HEK293T (cell line): ENCODE results near the gene PRKCA.

Experiments
- CTCF ChIA-PET: fragments of 350-600 bp; formaldehyde crosslinking; extraction: SDS; loops from one replicate; lab custom pipeline; 2021; ENCODE audit warnings: antibody characterized with exemption, inconsistent platforms; lab: Yijun Ruan, JAX
- POLR2A ChIA-PET: fragments of 350-600 bp; formaldehyde crosslinking; extraction: SDS; loops from one replicate; lab custom pipeline; 2020; ENCODE audit warnings: antibody characterized with exemption, inconsistent platforms; lab: Yijun Ruan, JAX
- DNase-seq: peaks from one replicate; pipeline ENCODE4 v3.0.0; 2012; ENCODE audit warnings: mixed read lengths; ENCODE audit errors: extremely low spot score
- ARNT ChIP-seq: fragments of 450-650 bp; IDR thresholded peaks from 2 replicates; pipeline ENCODE4 v1.6.1; 2017; ENCODE audit warnings: mild to moderate bottlenecking
- BHLHE40 ChIP-seq: fragments of 450-650 bp; IDR thresholded peaks from 2 replicates; pipeline ENCODE4 v1.6.1; 2016; ENCODE audit warnings: mild to moderate bottlenecking, moderate library complexity, borderline replicate concordance
- CTBP1 ChIP-seq: fragments of 450-650 bp; IDR thresholded peaks from 2 replicates; pipeline ENCODE4 v1.6.1; 2016; ENCODE audit warnings: borderline replicate concordance
- ELF4 ChIP-seq: fragments of 450-650 bp; IDR thresholded peaks from 2 replicates; pipeline ENCODE4 v1.6.1; 2017; ENCODE audit warnings: antibody characterized with exemption
- FOXA1 ChIP-seq: fragments of 450-650 bp; IDR thresholded peaks from 2 replicates; pipeline ENCODE4 v1.6.1; 2016; ENCODE audit warnings: mild to moderate bottlenecking
- FOXK2 ChIP-seq: fragments of 450-650 bp; IDR thresholded peaks from 2 replicates; pipeline ENCODE4 v1.6.1; 2016; ENCODE audit warnings: mild to moderate bottlenecking
- FOXM1 ChIP-seq: fragments of 450-650 bp; IDR thresholded peaks from 2 replicates; pipeline ENCODE4 v1.6.1; 2017; ENCODE audit warnings: mild to moderate bottlenecking, borderline replicate concordance
- HDGF ChIP-seq: fragments of 450-650 bp; IDR thresholded peaks from 2 replicates; pipeline ENCODE4 v1.6.1; 2017; ENCODE audit warnings: antibody characterized with exemption, borderline replicate concordance
- L3MBTL2 ChIP-seq: fragments of 450-650 bp; conservative IDR thresholded peaks from 2 replicates; pipeline ENCODE4 v1.6.1; 2016; ENCODE audit warnings: mild to moderate bottlenecking
- LEF1 ChIP-seq: fragments of 450-650 bp; IDR thresholded peaks from 2 replicates; pipeline ENCODE4 v1.6.1; 2017; ENCODE audit warnings: mild to moderate bottlenecking, borderline replicate concordance
- NFRKB ChIP-seq: fragments of 450-650 bp; IDR thresholded peaks from 2 replicates; pipeline ENCODE4 v1.6.1; 2016; ENCODE audit warnings: mild to moderate bottlenecking, moderate library complexity
- SP1 ChIP-seq: fragments of 450-650 bp; IDR thresholded peaks from 2 replicates; pipeline ENCODE4 v1.6.1; 2017
- SUZ12 ChIP-seq: fragments of 450-650 bp; IDR thresholded peaks from 2 replicates; pipeline ENCODE4 v1.6.1; 2016; ENCODE audit warnings: mild to moderate bottlenecking
- TARDBP ChIP-seq: fragments of 450-650 bp; IDR thresholded peaks from 2 replicates; pipeline ENCODE4 v1.6.1; 2016
- ZNF384 ChIP-seq: fragments of 450-650 bp; IDR thresholded peaks from 2 replicates; pipeline ENCODE4 v1.6.1; 2016
- TF ChIP-seq, protein P1 (sequence below): fragments of 450-650 bp; IDR thresholded peaks from 2 replicates; pipeline ENCODE4 v1.6.1; 2016

PRKCA gene

GRCh38 chr17:66803474-66803951 is 501.1 kb downstream of the PRKCA start:
- DNase-seq = no peak
- TF ChIP-seq FOXK2 = no peak
- TF ChIP-seq BHLHE40 = no peak
- TF ChIP-seq FOXA1 = no peak
- TF ChIP-seq ELF4 = no peak
- TF ChIP-seq, protein P1, sequence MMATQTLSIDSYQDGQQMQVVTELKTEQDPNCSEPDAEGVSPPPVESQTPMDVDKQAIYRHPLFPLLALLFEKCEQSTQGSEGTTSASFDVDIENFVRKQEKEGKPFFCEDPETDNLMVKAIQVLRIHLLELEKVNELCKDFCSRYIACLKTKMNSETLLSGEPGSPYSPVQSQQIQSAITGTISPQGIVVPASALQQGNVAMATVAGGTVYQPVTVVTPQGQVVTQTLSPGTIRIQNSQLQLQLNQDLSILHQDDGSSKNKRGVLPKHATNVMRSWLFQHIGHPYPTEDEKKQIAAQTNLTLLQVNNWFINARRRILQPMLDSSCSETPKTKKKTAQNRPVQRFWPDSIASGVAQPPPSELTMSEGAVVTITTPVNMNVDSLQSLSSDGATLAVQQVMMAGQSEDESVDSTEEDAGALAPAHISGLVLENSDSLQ = no peak
- TF ChIP-seq LEF1 = no peak
- TF ChIP-seq TARDBP = no peak
- TF ChIP-seq HDGF = no peak
- no peak for TF ChIP-seq ARNT
- no peak for TF ChIP-seq NFRKB
- TF ChIP-seq L3MBTL2 = no peak
- TF ChIP-seq SUZ12 = no peak
- no peak for TF ChIP-seq ZNF384
- no peak for TF ChIP-seq FOXM1
- TF ChIP-seq CTBP1 = no peak
- TF ChIP-seq SP1 = no peak
- ChIA-PET CTCF (no interaction called here), POLR2A (no interaction called here)

GRCh38 chr17:66805567-66805966 is 503.2 kb downstream of the PRKCA start:
- POLR2A ChIA-PET = no interaction called here
- TF ChIP-seq LEF1 (no peak), SP1 (no peak), NFRKB (no peak), ELF4 (no peak), L3MBTL2 (no peak), CTBP1 (no peak), FOXA1 (no peak), FOXK2 (no peak), SUZ12 (no peak), ARNT (no peak), HDGF (no peak), TARDBP (no peak), BHLHE40 (no peak), FOXM1 (no peak), ZNF384 (no peak)
- TF ChIP-seq, protein P1 = no peak
- CTCF ChIA-PET = no interaction called here
- DNase-seq = no peak

GRCh38 chr17:66807182-66807581 is 504.8 kb downstream of the PRKCA start:
- DNase-seq = no peak
- ChIA-PET POLR2A (no interaction called here), CTCF (no interaction called here)
- TF ChIP-seq HDGF (no peak), SUZ12 (no peak), ARNT (no peak)

- no peak for TF ChIP-seq LEF1
- no peak for TF ChIP-seq ELF4
- TF ChIP-seq L3MBTL2 = no peak
- no peak for TF ChIP-seq ARNT
- no peak for TF ChIP-seq HDGF
- TF ChIP-seq BHLHE40 = no peak
- TF ChIP-seq, protein P1 = no peak
- no peak for TF ChIP-seq TARDBP
- TF ChIP-seq SP1 = no peak
- no peak for TF ChIP-seq FOXK2
- TF ChIP-seq FOXA1 = no peak
- TF ChIP-seq FOXM1 = no peak
- TF ChIP-seq ZNF384 = no peak
- ChIA-PET CTCF (no interaction called here), POLR2A (no interaction called here)
- DNase-seq = no peak
Measured at GRCh38 chr17:66809408-66809807, 507.0 kb downstream of the PRKCA start.

GRCh38 chr17:66810951-66811682 is 508.7 kb downstream of the PRKCA start:
- TF ChIP-seq TARDBP = no peak
- TF ChIP-seq FOXM1 = no peak
- TF ChIP-seq NFRKB = no peak
- TF ChIP-seq ELF4 = no peak
- TF ChIP-seq FOXK2 = no peak
- no peak for TF ChIP-seq FOXA1
- no peak for TF ChIP-seq LEF1
- TF ChIP-seq CTBP1 = no peak
- no peak for DNase-seq
- CTCF ChIA-PET = no interaction called here
- POLR2A ChIA-PET = no interaction called here

DNA sequence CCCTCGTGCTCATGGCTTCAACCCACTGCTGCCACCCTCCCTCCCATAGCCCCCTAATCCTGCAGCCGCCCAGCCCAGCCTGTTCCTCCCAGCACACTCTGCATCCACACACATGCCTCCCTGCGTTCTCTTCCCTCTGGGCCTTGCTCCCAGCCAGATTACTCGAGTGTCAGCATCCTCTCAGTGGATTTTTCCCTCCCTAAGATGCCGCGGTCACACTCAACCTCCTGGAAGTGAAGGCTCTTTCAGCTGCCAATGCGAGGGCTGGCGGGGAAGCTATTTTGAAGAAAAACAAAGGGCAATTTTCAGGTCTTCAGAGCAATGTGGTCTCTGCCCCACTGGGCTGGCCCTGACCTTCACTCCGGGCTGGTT is 509.3 kb downstream of the PRKCA start:
- POLR2A ChIA-PET = no interaction called here
- TF ChIP-seq SUZ12 (no peak), ZNF384 (no peak), SP1 (no peak), CTBP1 (no peak), NFRKB (no peak), HDGF (no peak), FOXK2 (no peak)
- TF ChIP-seq, protein P1 = no peak
- CTCF ChIA-PET = no interaction called here
- DNase-seq = no peak
